Gastrocnemius medialis (tissue), 4 donors: Measurements from ENCODE around the gene RNF220.

Source experiments
- CTCF ChIP-seq, 5 experiments: fragments of 450-650 bp in 3 of 5; fragments of 200-600 bp in 2 of 5; sonication (generic) in 2 of 5; IDR thresholded peaks in 4 of 5; conservative IDR thresholded peaks in 1 of 5; 1 replicate in 4 of 5; 2 replicates in 1 of 5; pipeline ENCODE4 v1.5.1; 2016 to 2019; ENCODE audit warnings: antibody characterized with exemption in 5 of 5, mild to moderate bottlenecking in 3 of 5, moderate library complexity in 3 of 5
- POLR2A ChIP-seq, 2 donors: fragments of 450-650 bp; IDR thresholded peaks; one replicate each; pipeline ENCODE4 v1.6.1; 2017; ENCODE audit warnings: antibody characterized with exemption in 2 of 2, mild to moderate bottlenecking in 2 of 2, moderate library complexity in 2 of 2

GRCh38 chr1:44663417-44663816 is 258.4 kb downstream of the RNF220 start:
- TF ChIP-seq POLR2A (IDR thresholded peaks at IDR 0.05) (no peak), CTCF (IDR thresholded peaks at IDR 0.05 in 4 of 5, conservative IDR thresholded peaks at IDR 0.05 in 1 of 5) (no peak)
